AG04449 (cell line): ENCODE data around the gene FRYL.

Experiments used
- CTCF ChIA-PET: fragments of 350-600 bp; formaldehyde crosslinking; extraction: SDS; loops from one replicate; lab custom pipeline; 2021; ENCODE audit warnings: antibody characterized with exemption; lab: Yijun Ruan, JAX
- POLR2A ChIA-PET: fragments of 400-600, 350-600 bp; formaldehyde crosslinking; extraction: SDS; loops from one replicate; lab custom pipeline; 2020; ENCODE audit warnings: antibody characterized with exemption, inconsistent platforms; lab: Yijun Ruan, JAX
- DNase-seq: peaks from one replicate; pipeline ENCODE4 v3.0.0-alpha.2; 2010; ENCODE audit warnings: low read depth, low spot score
- H3K4me3 ChIP-seq: 2 replicates; pipeline ENCODE4 v1.5.1; 2011; ENCODE audit warnings: low read depth, mild to moderate bottlenecking, control low read depth, low read length
- CTCF ChIP-seq: IDR thresholded peaks from one replicate; pipeline ENCODE4 v1.5.1; 2011; ENCODE audit warnings: mild to moderate bottlenecking, moderate library complexity, low read length, control low read depth, inconsistent platforms; ENCODE audit not compliant: insufficient read depth; ENCODE audit errors: missing control alignments

The FRYL gene

GRCh38 chr4:48796927-48797679 lies 17.0 kb upstream of the FRYL start:
- CTCF ChIA-PET: interaction anchor here (1.0 kb wide), 1 partner anchor 23 kb away, joined by 3 read pairs; no protein-coding TSS in a partner anchor
- no peak for TF ChIP-seq CTCF
- DNase-seq: no peak
- no peak overlapping the region for H3K4me3 ChIP-seq
- POLR2A ChIA-PET: no interaction called here

- TF ChIP-seq CTCF: no peak
- no peak overlapping the region for H3K4me3 ChIP-seq
- CTCF ChIA-PET: no interaction called here
- POLR2A ChIA-PET: no interaction called here
- DNase-seq: no peak
Observed at GRCh38 chr4:48796191-48796926, 16.3 kb upstream of the FRYL start.

DNA sequence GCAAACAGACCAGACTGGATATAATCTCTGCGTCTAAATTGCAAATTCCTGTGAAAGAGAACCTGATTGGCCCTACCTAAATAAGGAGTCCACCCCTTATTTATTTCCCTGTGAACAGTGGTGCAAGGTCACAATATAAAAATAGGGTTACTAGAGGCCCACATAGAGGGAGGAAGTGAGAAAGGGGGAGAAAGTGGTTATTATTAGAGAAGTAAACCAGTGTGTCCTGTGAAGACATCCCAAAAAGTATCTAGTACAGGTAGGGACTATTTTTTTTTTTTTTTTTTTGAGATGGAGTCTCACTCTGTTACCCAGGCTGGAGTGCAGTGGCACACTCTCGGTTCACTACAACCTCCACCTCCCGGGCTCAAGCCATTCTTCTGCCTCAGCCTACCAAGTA lies 15.0 kb upstream of the FRYL start:
- DNase-seq: no peak
- CTCF ChIA-PET: no interaction called here
- POLR2A ChIA-PET: no interaction called here

DNA sequence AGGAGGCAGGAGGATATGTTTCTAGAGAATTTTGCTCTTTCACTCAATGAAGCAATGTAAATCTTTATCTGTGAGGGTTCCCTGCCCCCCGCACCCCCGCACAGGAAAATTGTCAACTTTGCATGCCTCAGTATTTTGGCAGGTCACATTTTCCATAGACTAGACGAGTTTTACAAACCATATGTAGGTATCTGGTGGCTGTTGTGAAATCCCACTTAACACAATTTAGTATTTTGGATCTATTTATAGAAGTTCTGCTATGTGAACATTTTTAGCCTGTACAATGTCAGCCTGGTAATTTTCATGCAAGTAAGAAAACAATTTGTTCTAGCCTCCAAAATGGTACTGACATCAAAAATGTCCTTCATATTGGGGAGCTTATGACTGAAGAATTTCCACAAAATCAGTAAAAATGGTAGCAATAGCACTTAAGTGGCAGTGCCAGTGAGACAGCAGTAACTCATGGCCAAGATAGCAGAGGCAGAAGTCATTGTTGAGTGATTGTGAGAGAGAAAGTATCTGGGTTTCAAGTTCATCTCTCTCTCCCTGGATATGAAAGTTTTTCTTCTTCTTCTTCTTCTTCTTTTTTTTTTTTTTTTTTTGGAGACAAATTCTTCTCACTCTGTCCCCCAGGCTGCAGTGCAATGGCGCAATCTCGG lies 12.4 kb upstream of the FRYL start:
- ChIA-PET CTCF (no interaction called here), POLR2A (no interaction called here)
- no peak for TF ChIP-seq CTCF
- no peak for DNase-seq
- H3K4me3 ChIP-seq: no peak overlapping the region

More for the DNA sequence above, 15.0 kb upstream of the FRYL start:
- no peak for TF ChIP-seq CTCF
- H3K4me3 ChIP-seq: no peak overlapping the region

DNA sequence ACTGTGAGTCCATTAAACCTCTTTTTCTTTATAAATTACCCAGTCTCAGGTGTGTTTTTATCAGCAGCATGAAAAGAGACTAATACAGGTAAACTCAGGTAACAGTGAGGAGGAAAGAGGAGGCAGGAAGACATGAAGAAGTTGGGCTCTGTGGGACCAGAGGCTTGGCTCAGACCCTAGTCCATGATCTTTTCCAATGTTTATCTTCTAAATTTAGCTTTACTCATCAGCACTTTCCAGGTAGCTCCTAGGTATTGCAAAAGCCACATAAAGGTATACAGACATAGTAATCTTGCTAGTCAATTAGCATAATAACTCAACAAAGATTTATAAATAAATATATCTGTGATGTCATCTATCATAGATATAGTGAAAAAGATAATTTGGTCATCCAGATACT lies 11.2 kb upstream of the FRYL start:
- CTCF ChIA-PET: no interaction called here
- TF ChIP-seq CTCF: no peak
- POLR2A ChIA-PET: no interaction called here
- no peak overlapping the region for H3K4me3 ChIP-seq
- no peak for DNase-seq

- CTCF ChIA-PET: interaction anchor here (0.8 kb wide), 1 partner anchor 11 kb away, joined by 3 read pairs; no protein-coding TSS in a partner anchor
- TF ChIP-seq CTCF: no peak
- H3K4me3 ChIP-seq: no peak overlapping the region
- POLR2A ChIA-PET: no interaction called here
- DNase-seq: no peak
Observed at GRCh38 chr4:48790561-48790960, 10.5 kb upstream of the FRYL start.
